HEK293 (cell line): Measurements from ENCODE around the gene STX18.

ENCODE experiments used
- CTCF ChIA-PET: fragments of 350-600 bp; formaldehyde crosslinking; extraction: SDS; loops from one replicate; lab custom pipeline; 2021; ENCODE audit warnings: antibody characterized with exemption; lab: Yijun Ruan, JAX
- POLR2A ChIA-PET: fragments of 300-600 bp; formaldehyde crosslinking; extraction: SDS; loops from one replicate; lab custom pipeline; 2020; ENCODE audit warnings: antibody characterized with exemption, inconsistent platforms; lab: Yijun Ruan, JAX
- H3K27ac ChIP-seq: fragments of 200-500 bp; sonication (Bioruptor generic); 2 replicates; pipeline ENCODE4 v1.5.1; 2014; ENCODE audit warnings: low read depth, low read length, control low read depth, inconsistent platforms; ENCODE audit errors: extremely low read depth
- H3K36me3 ChIP-seq, 2 experiments: fragments of 200-500 bp in 1 of 2; sonication (Bioruptor generic) in 1 of 2; 1 replicate in 1 of 2; 2 replicates in 1 of 2; pipeline ENCODE4 v1.5.1; 2014 to 2017; ENCODE audit warnings: inconsistent platforms in 2 of 2, low read length in 2 of 2; ENCODE audit not compliant: control insufficient read depth in 2 of 2, insufficient read depth in 1 of 2
- H3K4me1 ChIP-seq: fragments of 200-500 bp; sonication (Bioruptor generic); 2 replicates; pipeline ENCODE4 v1.5.1; 2014; ENCODE audit warnings: mild to moderate bottlenecking, low read length, inconsistent platforms; ENCODE audit not compliant: control insufficient read depth, insufficient read depth
- H3K4me3 ChIP-seq: 2 replicates; pipeline ENCODE4 v1.5.1; 2011; ENCODE audit warnings: low read depth, mild to moderate bottlenecking, control low read depth, low read length, moderate library complexity
- H3K9me3 ChIP-seq: fragments of 200-500 bp; sonication (Bioruptor generic); 2 replicates; pipeline ENCODE4 v1.5.1; 2014; ENCODE audit warnings: low read depth, low read length, inconsistent platforms; ENCODE audit not compliant: control insufficient read depth, insufficient read depth
- ATF2 ChIP-seq: fragments of 450-650 bp; formaldehyde crosslinking; IDR thresholded peaks from 2 replicates; pipeline ENCODE4 v1.5.1; 2016; ENCODE audit warnings: missing biosample characterization, missing genetic modification characterization, low read depth
- BCL11B ChIP-seq: fragments of 450-650 bp; formaldehyde crosslinking; IDR thresholded peaks from 2 replicates; pipeline ENCODE4 v1.5.1; 2016; ENCODE audit warnings: low read depth, missing biosample characterization, missing genetic modification characterization
- KLF10 ChIP-seq: fragments of 450-650 bp; IDR thresholded peaks from 2 replicates; pipeline ENCODE4 v1.5.1; 2018; ENCODE audit warnings: missing biosample characterization, mild to moderate bottlenecking, missing genetic modification characterization
- PRDM6 ChIP-seq: fragments of 450-650 bp; formaldehyde crosslinking; IDR thresholded peaks from 2 replicates; pipeline ENCODE4 v1.5.1; 2017; ENCODE audit warnings: missing biosample characterization, missing genetic modification characterization
- SP2 ChIP-seq: fragments of 450-650 bp; formaldehyde crosslinking; IDR thresholded peaks from 2 replicates; pipeline ENCODE4 v1.5.1; 2016; ENCODE audit warnings: missing biosample characterization, missing genetic modification characterization
- ZBTB10 ChIP-seq: fragments of 450-650 bp; formaldehyde crosslinking; IDR thresholded peaks from 2 replicates; pipeline ENCODE4 v1.5.1; 2016; ENCODE audit warnings: missing biosample characterization, missing genetic modification characterization
- ZNF112 ChIP-seq: fragments of 450-650 bp; formaldehyde crosslinking; IDR thresholded peaks from 2 replicates; pipeline ENCODE4 v1.5.0; 2017; ENCODE audit warnings: missing biosample characterization, missing genetic modification characterization
- ZNF114 ChIP-seq: fragments of 450-650 bp; formaldehyde crosslinking; IDR thresholded peaks from 2 replicates; pipeline ENCODE4 v1.5.0; 2017; ENCODE audit warnings: missing biosample characterization, missing genetic modification characterization
- ZNF169 ChIP-seq: fragments of 450-650 bp; formaldehyde crosslinking; IDR thresholded peaks from 2 replicates; pipeline ENCODE4 v1.5.1; 2016; ENCODE audit warnings: missing biosample characterization, missing genetic modification characterization
- ZNF223 ChIP-seq: fragments of 450-650 bp; formaldehyde crosslinking; IDR thresholded peaks from 2 replicates; pipeline ENCODE4 v1.5.1; 2016; ENCODE audit warnings: missing biosample characterization, missing genetic modification characterization
- ZNF266 ChIP-seq: fragments of 450-650 bp; formaldehyde crosslinking; IDR thresholded peaks from 2 replicates; pipeline ENCODE4 v1.5.1; 2016; ENCODE audit warnings: missing biosample characterization, missing genetic modification characterization, low read depth
- ZNF324 ChIP-seq: fragments of 450-650 bp; formaldehyde crosslinking; IDR thresholded peaks from 2 replicates; pipeline ENCODE4 v1.5.1; 2016; ENCODE audit warnings: missing biosample characterization, missing genetic modification characterization
- ZNF366 ChIP-seq: fragments of 450-650 bp; formaldehyde crosslinking; conservative IDR thresholded peaks from 2 replicates; pipeline ENCODE4 v1.5.1; 2016; ENCODE audit warnings: missing biosample characterization, missing genetic modification characterization
- ZNF37A ChIP-seq: fragments of 450-650 bp; IDR thresholded peaks from 2 replicates; pipeline ENCODE4 v1.5.1; 2018; ENCODE audit warnings: missing biosample characterization, missing genetic modification characterization
- ZNF513 ChIP-seq: fragments of 450-650 bp; IDR thresholded peaks from 2 replicates; pipeline ENCODE4 v1.5.1; 2018; ENCODE audit warnings: missing biosample characterization, missing genetic modification characterization
- ZNF514 ChIP-seq: fragments of 450-650 bp; formaldehyde crosslinking; IDR thresholded peaks from 2 replicates; pipeline ENCODE4 v1.5.1; 2016; ENCODE audit warnings: missing biosample characterization, missing genetic modification characterization
- ZNF529 ChIP-seq: fragments of 450-650 bp; formaldehyde crosslinking; IDR thresholded peaks from 2 replicates; pipeline ENCODE4 v1.5.1; 2017; ENCODE audit warnings: missing genetic modification characterization, missing biosample characterization; ENCODE audit not compliant: insufficient replicate concordance
- ZNF530 ChIP-seq: fragments of 450-650 bp; formaldehyde crosslinking; IDR thresholded peaks from 2 replicates; pipeline ENCODE4 v1.5.1; 2016; ENCODE audit warnings: low read depth, missing biosample characterization, missing genetic modification characterization
- ZNF692 ChIP-seq: fragments of 450-650 bp; formaldehyde crosslinking; IDR thresholded peaks from 2 replicates; pipeline ENCODE4 v1.5.1; 2016; ENCODE audit warnings: missing biosample characterization, missing genetic modification characterization
- ZNF707 ChIP-seq: fragments of 450-650 bp; formaldehyde crosslinking; IDR thresholded peaks from 2 replicates; pipeline ENCODE4 v1.5.1; 2016; ENCODE audit warnings: missing biosample characterization, missing genetic modification characterization
- ZNF830 ChIP-seq: fragments of 450-650 bp; IDR thresholded peaks from 2 replicates; pipeline ENCODE4 v1.5.0; 2018; ENCODE audit warnings: missing biosample characterization, missing genetic modification characterization, low read depth, mild to moderate bottlenecking, moderate library complexity
- ZSCAN23 ChIP-seq: fragments of 450-650 bp; formaldehyde crosslinking; IDR thresholded peaks from 2 replicates; pipeline ENCODE4 v1.5.1; 2016; ENCODE audit warnings: missing biosample characterization, missing genetic modification characterization
- ZSCAN4 ChIP-seq: fragments of 450-650 bp; formaldehyde crosslinking; IDR thresholded peaks from 2 replicates; pipeline ENCODE4 v1.5.1; 2017; ENCODE audit warnings: missing biosample characterization, missing genetic modification characterization
- ZXDB ChIP-seq: fragments of 450-650 bp; formaldehyde crosslinking; IDR thresholded peaks from 2 replicates; pipeline ENCODE4 v1.5.1; 2016; ENCODE audit warnings: missing biosample characterization, missing genetic modification characterization

STX18 gene

GRCh38 chr4:4583606-4584005 lies 41.8 kb upstream of the STX18 start:
- CTCF ChIA-PET: no interaction called here

GRCh38 chr4:4582653-4583052 lies 40.8 kb upstream of the STX18 start:
- Histone ChIP-seq H3K4me1 (no peaks in the 10 kb centered on the region), H3K4me3 (no peak overlapping the region), H3K27ac (no peak overlapping the region), H3K9me3 (no peaks in the 10 kb centered on the region), H3K36me3 (no peaks in the 10 kb centered on the region)
- ChIA-PET CTCF (no interaction called here), POLR2A (no interaction called here)
- no peak for TF ChIP-seq ZNF366 (tag by site-specific recombination)

More at GRCh38 chr4:4583606-4584005, 41.8 kb upstream of the STX18 start:
- no peak overlapping the region for H3K27ac ChIP-seq
- H3K4me3 ChIP-seq: no peak overlapping the region
- TF ChIP-seq ZNF169: no peak
- no peak for TF ChIP-seq ZNF223 (tag by site-specific recombination)
- no peak for TF ChIP-seq ZNF514 (tag by site-specific recombination)
- TF ChIP-seq ZNF37A: no peak
- TF ChIP-seq ZNF692: no peak
- TF ChIP-seq ZNF707 (tag by site-specific recombination): no peak
- no peak for TF ChIP-seq BCL11B (tag by site-specific recombination)
- TF ChIP-seq ZNF114 (tag by site-specific recombination): no peak
- no peak for TF ChIP-seq ZNF112 (tag by site-specific recombination)
- no peak for TF ChIP-seq ZBTB10 (tag by site-specific recombination)
- no peak for TF ChIP-seq SP2
- TF ChIP-seq ZNF529 (tag by site-specific recombination): no peak
- no peaks in the 10 kb centered on the region for H3K9me3 ChIP-seq
- no peaks in the 10 kb centered on the region for H3K4me1 ChIP-seq
- POLR2A ChIA-PET: no interaction called here
- no peaks in the 10 kb centered on the region for H3K36me3 ChIP-seq

- H3K4me1 ChIP-seq: no peaks in the 10 kb centered on the region
- POLR2A ChIA-PET: no interaction called here
- no peaks in the 10 kb centered on the region for H3K9me3 ChIP-seq
- CTCF ChIA-PET: no interaction called here
- no peaks in the 10 kb centered on the region for H3K36me3 ChIP-seq
- no peak overlapping the region for H3K27ac ChIP-seq
- no peak overlapping the region for H3K4me3 ChIP-seq
- TF ChIP-seq ZNF830 (tag by site-specific recombination): no peak
- TF ChIP-seq ATF2: no peak
- TF ChIP-seq ZNF530: no peak
- no peak for TF ChIP-seq ZNF529 (tag by site-specific recombination)
- TF ChIP-seq ZNF513 (tag by site-specific recombination): no peak
- no peak for TF ChIP-seq ZSCAN4 (tag by site-specific recombination)
- no peak for TF ChIP-seq PRDM6 (tag by site-specific recombination)
- TF ChIP-seq KLF10 (tag by site-specific recombination): no peak
- TF ChIP-seq ZXDB: no peak
- no peak for TF ChIP-seq ZNF324 (tag by site-specific recombination)
- TF ChIP-seq ZSCAN23 (tag by site-specific recombination): no peak
- no peak for TF ChIP-seq ZNF266 (tag by site-specific recombination)
Measured at GRCh38 chr4:4580494-4580893, 38.6 kb upstream of the STX18 start.
